Thyroid gland (tissue), 4 donors: ENCODE data around the gene FOXR1. TPM values are rescaled to one million over a fixed set of nuclear protein-coding genes. Genes with fewer than 3 reads are reported as not detected.
"Not testable (repeated sequence)": the region's sequence is repeated elsewhere in the genome, so short reads cannot be mapped to it uniquely, and the experiment has no call there.

ENCODE experiments used
- DNase-seq, 2 donors: peaks; one replicate each; pipeline ENCODE4 v3.0.0-alpha.2; 2019
- H3K27ac ChIP-seq, 3 donors: fragments of 200-600 bp; sonication (generic); 1 replicate in 2 of 3; 2 replicates in 1 of 3; pipeline ENCODE4 v1.5.1; 2016 to 2019; ENCODE audit warnings: mild to moderate bottlenecking in 1 of 3, moderate library complexity in 1 of 3
- H3K27me3 ChIP-seq: fragments of 200-600 bp; sonication (generic); one replicate; pipeline ENCODE4 v1.5.1; 2019
- H3K36me3 ChIP-seq, 2 donors: fragments of 200-600 bp; sonication (generic); one replicate each; pipeline ENCODE4 v1.5.1; 2016 to 2019
- H3K4me1 ChIP-seq, 2 donors: fragments of 200-600 bp; sonication (generic); one replicate each; pipeline ENCODE4 v1.5.1; 2017 to 2019
- H3K4me3 ChIP-seq, 3 donors: fragments of 200-600 bp; sonication (generic); replicated peaks in 1 of 3; 1 replicate in 2 of 3; 2 replicates in 1 of 3; pipeline ENCODE4 v1.5.1; 2016; ENCODE audit warnings: mild to moderate bottlenecking in 1 of 3
- H3K9me3 ChIP-seq: fragments of 200-600 bp; sonication (generic); one replicate; pipeline ENCODE4 v1.5.1; 2017
- POLR2A ChIP-seq, 2 donors: fragments of 450-650 bp; IDR thresholded peaks; one replicate each; pipeline ENCODE4 v1.6.1; 2017; ENCODE audit warnings: antibody characterized with exemption in 2 of 2, mild to moderate bottlenecking in 2 of 2, moderate library complexity in 1 of 2
- WGBS, 2 donors: methylation state at CpG; one replicate each; pipeline ENCODE4 v1.1.5; 2017; 5-methylcytosine and 5-hydroxymethylcytosine counted together
- intact Hi-C: fragments of 100-400 bp; cut with DNase I; formaldehyde crosslinking; loops from one replicate; pipeline ENCODE4 v1.15.1; 2023
- total RNA-seq, 4 donors: library from RNA; depleted of rRNA; stranded (reverse); fragments of >200 nt; gene quantifications; one replicate each; pipeline ENCODE4 v1.2.3, GENCODE V29; 2016
- TF ChIP-seq, protein P1 (sequence below), 6 experiments: fragments of 200-600 bp in 3 of 6; fragments of 450-650 bp in 3 of 6; sonication (generic) in 3 of 6; IDR thresholded peaks; one replicate each; pipeline ENCODE4 v1.5.1; 2016 to 2019; ENCODE audit warnings: antibody characterized with exemption in 6 of 6, mild to moderate bottlenecking in 2 of 6, inconsistent platforms in 1 of 6, moderate library complexity in 1 of 6

The FOXR1 gene
- total RNA-seq, 4 donors from 2014 or later: not detected

DNA sequence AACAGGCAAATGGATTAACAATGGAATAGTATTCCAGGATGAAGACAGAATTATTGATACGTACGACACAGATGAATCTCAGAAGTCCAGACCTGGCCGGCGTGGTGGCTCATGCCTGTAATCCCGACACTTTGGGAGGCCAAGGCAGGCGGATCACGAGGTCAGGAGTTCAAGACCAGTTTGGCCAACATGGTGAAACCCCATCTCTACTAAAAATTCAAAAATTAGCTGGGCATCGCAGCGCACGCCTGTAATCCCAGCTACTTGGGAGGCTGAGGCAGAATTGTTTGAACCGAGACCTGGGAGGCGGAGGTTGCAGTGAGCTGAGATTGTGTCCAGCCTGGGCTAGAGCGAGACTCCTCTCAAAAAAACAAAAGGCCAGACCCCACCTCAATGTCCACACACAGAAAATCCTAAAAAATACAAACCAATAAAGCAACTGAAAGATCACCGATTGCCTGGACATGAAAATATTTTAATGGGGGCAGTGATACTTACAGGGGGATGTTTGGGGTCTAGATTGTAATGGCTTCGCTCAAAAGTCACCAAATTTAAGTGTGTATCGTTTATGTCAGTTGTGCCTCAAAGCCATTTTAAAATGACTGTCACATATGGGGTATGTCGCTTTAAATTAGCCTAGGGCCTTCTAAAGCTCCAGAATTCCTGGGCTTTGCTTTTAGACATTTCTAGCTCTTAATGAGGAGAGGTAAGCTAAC lies 42.8 kb downstream of the FOXR1 start:
- no peak for DNase-seq
- intact Hi-C loops: no loop called here
- no peaks in the 10 kb centered on the region for H3K27me3 ChIP-seq
- H3K4me3 ChIP-seq: no peak overlapping the region
- TF ChIP-seq, protein P1, sequence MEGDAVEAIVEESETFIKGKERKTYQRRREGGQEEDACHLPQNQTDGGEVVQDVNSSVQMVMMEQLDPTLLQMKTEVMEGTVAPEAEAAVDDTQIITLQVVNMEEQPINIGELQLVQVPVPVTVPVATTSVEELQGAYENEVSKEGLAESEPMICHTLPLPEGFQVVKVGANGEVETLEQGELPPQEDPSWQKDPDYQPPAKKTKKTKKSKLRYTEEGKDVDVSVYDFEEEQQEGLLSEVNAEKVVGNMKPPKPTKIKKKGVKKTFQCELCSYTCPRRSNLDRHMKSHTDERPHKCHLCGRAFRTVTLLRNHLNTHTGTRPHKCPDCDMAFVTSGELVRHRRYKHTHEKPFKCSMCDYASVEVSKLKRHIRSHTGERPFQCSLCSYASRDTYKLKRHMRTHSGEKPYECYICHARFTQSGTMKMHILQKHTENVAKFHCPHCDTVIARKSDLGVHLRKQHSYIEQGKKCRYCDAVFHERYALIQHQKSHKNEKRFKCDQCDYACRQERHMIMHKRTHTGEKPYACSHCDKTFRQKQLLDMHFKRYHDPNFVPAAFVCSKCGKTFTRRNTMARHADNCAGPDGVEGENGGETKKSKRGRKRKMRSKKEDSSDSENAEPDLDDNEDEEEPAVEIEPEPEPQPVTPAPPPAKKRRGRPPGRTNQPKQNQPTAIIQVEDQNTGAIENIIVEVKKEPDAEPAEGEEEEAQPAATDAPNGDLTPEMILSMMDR (IDR thresholded peaks at IDR 0.05): no peak
- no peak for TF ChIP-seq POLR2A (IDR thresholded peaks at IDR 0.05)
- H3K27ac ChIP-seq: no peak overlapping the region
- H3K36me3 ChIP-seq: peaks cover 38 to 42% of the 10 kb centered on the region in 2 donors
- 94 to 96% methylated on average over 17 of the region's 17 CpGs for WGBS, 2 donors
- H3K4me1 ChIP-seq: peaks cover 9 to 14% of the 10 kb centered on the region in 2 donors
- H3K9me3 ChIP-seq: no peaks in the 10 kb centered on the region

DNA sequence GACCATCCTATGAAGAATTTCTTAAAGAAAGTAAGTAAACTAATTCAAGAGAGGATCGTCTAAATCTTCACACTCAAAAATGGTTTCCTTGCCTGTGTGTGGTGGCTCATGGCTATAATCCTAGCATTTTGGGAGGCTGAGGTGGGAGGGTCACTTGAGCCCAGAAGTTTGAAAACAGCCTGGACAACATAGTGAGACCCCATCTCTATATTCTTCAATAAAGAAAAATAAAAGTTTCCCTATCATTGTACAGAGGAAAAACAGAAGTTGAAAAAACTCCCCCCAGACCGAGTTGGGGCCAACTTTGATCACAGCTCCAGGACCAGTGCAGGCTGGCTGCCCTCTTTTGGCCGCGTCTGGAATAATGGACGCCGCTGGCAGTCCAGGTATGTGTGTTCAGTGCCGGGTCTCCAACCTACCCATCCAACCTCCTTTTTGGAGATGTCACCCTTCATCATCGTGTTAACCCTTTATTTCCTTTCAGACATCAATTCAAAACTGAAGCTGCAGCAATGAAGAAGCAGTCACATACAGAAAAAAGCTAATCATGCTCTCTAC lies 43.6 kb downstream of the FOXR1 start:
- Histone ChIP-seq H3K9me3 (no peaks in the 10 kb centered on the region), H3K27ac (no peak overlapping the region), H3K4me3 (no peak overlapping the region), H3K36me3 (peaks cover 38 to 42% of the 10 kb centered on the region in 2 donors), H3K4me1 (peaks cover 16 to 22% of the 10 kb centered on the region in 2 donors), H3K27me3 (no peaks in the 10 kb centered on the region)
- no peak for DNase-seq
- intact Hi-C loops: no loop called here
- no peak for TF ChIP-seq POLR2A (IDR thresholded peaks at IDR 0.05)
- TF ChIP-seq, protein P1 (IDR thresholded peaks at IDR 0.05): no peak
- WGBS, 2 donors: 69 to 74% methylated on average over 8 of the region's 8 CpGs

DNA sequence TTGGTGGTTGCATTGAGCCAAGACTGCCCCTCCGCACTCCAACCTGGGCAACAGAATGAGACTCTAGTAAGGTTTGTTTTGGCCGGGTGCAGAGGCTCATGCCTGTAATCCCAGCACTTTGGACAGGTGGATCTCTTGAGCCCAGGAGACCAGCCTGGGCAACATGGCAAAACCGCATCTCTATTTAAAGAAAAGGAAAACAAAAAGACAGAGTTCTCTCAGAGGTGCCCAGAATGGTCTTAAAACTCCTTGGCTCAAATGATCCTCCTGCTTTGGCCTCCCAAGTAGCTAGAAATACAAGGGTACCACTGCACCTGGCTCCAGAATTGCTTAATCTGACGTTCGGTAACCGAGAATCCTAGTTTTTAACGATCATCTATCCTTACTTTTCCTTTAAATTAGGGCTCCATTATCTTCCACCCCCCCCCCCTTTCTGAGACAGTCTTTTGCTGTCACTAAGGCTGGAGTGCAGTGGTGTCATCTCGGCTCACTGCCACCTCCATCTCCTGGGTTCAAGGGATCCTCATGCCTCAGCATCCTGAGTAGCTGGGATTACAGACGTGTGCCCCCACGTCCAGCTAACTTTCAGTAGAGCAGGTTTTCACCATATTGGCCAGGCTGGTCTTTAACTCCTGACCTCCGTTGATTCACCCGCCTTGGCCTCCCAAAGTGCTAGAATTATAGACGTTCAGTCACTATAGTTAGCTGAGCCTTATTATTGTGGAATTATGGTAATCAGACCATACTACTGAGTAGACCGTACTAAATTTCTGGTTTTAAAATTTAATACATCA lies 44.9 kb downstream of the FOXR1 start:
- Histone ChIP-seq H3K4me3 (no peak overlapping the region), H3K27ac (no peak overlapping the region), H3K36me3 (peaks cover 30 to 38% of the 10 kb centered on the region in 2 donors), H3K9me3 (no peaks in the 10 kb centered on the region), H3K27me3 (no peaks in the 10 kb centered on the region), H3K4me1 (peaks cover 17 to 25% of the 10 kb centered on the region in 2 donors)
- intact Hi-C loops: no loop called here
- TF ChIP-seq, protein P1 (IDR thresholded peaks at IDR 0.05): no peak
- TF ChIP-seq POLR2A (IDR thresholded peaks at IDR 0.05): no peak
- no peak for DNase-seq
- WGBS, 2 donors: 79 to 81% methylated on average over 14 of the region's 14 CpGs

DNA sequence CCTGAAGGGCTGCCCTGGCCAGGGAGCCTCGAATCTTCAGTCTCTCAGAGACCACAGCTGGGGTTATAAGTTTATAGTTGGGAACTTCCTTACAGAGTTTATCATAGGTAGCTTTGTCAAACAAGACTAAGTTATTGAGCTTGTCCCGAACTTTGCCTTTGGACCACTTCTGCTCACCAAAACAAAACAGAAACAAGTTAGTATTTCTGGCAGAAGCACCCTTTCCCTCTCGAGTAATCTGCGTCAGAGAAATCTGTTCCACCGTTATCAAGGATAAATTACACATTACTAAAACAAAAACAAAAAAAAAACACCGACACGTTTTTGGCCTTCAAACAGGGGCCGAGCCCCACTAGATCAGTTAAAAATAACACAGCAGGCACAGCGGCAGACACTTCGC lies 45.8 kb downstream of the FOXR1 start:
- intact Hi-C loops, H3K9me3 ChIP-seq, H3K27me3 ChIP-seq, DNase-seq: not testable (repeated sequence)
- Histone ChIP-seq H3K36me3 (peaks cover 37 to 39% of the 10 kb centered on the region in 2 donors), H3K4me3 (peak overlapping the region; percentile 65 to 97 (median 93)), H3K27ac (peak overlapping the region; percentile 87 to 95 (median 95)), H3K4me1 (peaks cover 17 to 25% of the 10 kb centered on the region in 2 donors)
- WGBS, 2 donors: 3% methylated on average over 10 of the region's 10 CpGs

DNA sequence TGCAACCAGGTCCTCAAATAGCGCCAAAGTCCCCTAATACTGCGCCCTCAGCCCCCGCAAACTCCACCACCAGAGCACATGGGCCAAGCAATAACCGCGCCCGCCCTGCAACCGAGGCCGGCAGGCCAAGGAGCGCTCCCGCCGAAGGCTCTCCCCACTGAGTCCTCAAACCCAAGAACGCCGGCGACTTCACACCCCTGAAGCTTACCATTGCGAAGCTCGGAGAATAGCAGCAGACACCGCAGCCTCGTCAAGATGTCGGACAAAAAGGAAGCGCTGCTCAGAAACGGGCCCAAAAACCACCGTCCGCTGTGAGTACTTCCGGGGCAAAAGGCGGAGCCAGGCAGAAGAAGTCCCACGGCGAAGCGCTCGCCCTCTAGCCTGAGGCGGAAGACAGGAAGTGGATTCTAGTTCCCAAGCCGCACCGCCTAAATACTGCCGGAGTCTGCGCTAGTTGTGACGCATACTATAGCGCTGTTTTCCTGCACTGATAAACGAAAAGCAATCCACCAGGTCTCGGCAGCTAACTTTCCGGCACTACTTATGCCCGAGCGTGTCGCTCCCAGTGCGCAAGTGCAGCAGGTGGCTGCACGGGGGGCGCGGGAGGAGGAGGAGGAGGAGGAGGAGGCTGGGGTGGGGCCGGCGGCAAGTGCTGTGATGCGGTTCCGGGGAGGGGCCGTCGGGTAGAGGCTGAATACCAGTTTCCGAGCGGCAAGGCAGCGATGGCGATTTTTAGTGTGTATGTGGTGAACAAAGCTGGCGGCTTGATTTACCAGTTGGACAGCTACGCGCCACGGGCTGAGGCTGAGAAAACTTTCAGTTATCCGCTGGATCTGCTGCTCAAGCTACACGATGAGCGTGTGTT lies 46.7 kb downstream of the FOXR1 start, which contains the start of the genes RPS25 and TRAPPC4:
RPS25 (minus strand) TSS at position 270 of the 865 bp plus-strand sequence; CDS start at position 211, 59 bp downstream.
TRAPPC4 (plus strand) TSS at position 693 of the 865 bp plus-strand sequence; CDS start at position 723, 30 bp downstream.
- H3K36me3 ChIP-seq: peaks cover 38 to 39% of the 10 kb centered on the region in 2 donors
- peak within 1 kb of the TSS; percentile 65 to 97 (median 93) for H3K4me3 ChIP-seq
- WGBS, 2 donors: 1% methylated on average over 56 to 62 of the region's 63 CpGs
- no peaks in the 10 kb centered on the region for H3K27me3 ChIP-seq
- peak within 1 kb of the TSS; percentile 87 to 95 (median 95) for H3K27ac ChIP-seq
- TF ChIP-seq, protein P1 (IDR thresholded peaks at IDR 0.05): peak in 1 of 6 experiments; percentile 12
- peak in 1 of 2 donors; percentile 75 for TF ChIP-seq POLR2A (IDR thresholded peaks at IDR 0.05)
- DNase-seq: peak; percentile 96 to 97
- intact Hi-C loops: no loop called here
- H3K9me3 ChIP-seq: no peaks in the 10 kb centered on the region
- H3K4me1 ChIP-seq: peaks cover 17 to 25% of the 10 kb centered on the region in 2 donors
